Measurements from ENCODE around the gene TTC3.
"Not testable (repeated sequence)": the region's sequence is repeated elsewhere in the genome, so short reads cannot be mapped to it uniquely, and the experiment has no call there.

The TTC3 gene

DNA sequence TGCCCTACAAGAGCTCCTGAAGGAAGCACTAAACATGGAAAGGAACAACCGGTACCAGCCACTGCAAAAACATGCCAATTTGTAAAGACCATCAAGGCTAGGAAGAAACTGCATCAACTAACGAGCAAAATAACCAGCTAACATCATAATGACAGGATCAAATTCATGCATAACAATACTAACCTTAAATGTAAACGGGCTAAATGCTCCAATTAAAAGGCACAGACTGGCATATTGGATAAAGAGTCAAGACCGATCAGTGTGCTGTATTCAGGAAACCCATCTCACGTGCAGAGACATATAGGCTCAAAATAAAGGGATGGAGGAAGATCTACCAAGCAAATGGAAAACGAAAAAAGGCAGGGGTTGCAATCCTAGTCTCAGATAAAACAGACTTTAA, 38.0 kb downstream of the TTC3 start:
- DNase-seq; H3K4me1 ChIP-seq (ENCODE audit: control insufficient read depth in 1 of 2, insufficient read depth in 2 of 2, low read length in 2 of 2); H3K4ac ChIP-seq (ENCODE audit: low read depth, low read length); H3K18ac ChIP-seq (ENCODE audit: low read length); H3K79me2 ChIP-seq (ENCODE audit: control insufficient read depth, insufficient read depth, low read length, poor library complexity); H3K14ac ChIP-seq (ENCODE audit: low read length); H3K23ac ChIP-seq (ENCODE audit: low read length); H2AK5ac ChIP-seq (ENCODE audit: low read length); H4K91ac ChIP-seq (ENCODE audit: low read depth, low read length); H3K27ac ChIP-seq (ENCODE audit: low read depth, low read length); H3K4me3 ChIP-seq (ENCODE audit: low read depth, low read length); H2AFZ ChIP-seq (ENCODE audit: insufficient read depth, low read length, poor library complexity); H2BK120ac ChIP-seq (ENCODE audit: insufficient read depth, low read length, poor library complexity); H4K8ac ChIP-seq (ENCODE audit: low read depth, low read length); H3K9ac ChIP-seq (ENCODE audit: low read length); H4K12ac ChIP-seq (ENCODE audit: low read depth, low read length); H3K79me1 ChIP-seq (ENCODE audit: low read length); H3K4me2 ChIP-seq (ENCODE audit: low read length); H3K27me3 ChIP-seq (ENCODE audit: insufficient read depth, low read length); H2BK12ac ChIP-seq (ENCODE audit: low read length); H3K9me3 ChIP-seq (ENCODE audit: insufficient read depth, low read depth, low read length); H2BK5ac ChIP-seq (ENCODE audit: low read depth, low read length, poor library complexity): not testable (repeated sequence)
- peaks cover 7 to 10% of the 10 kb centered on the region in 2 experiments for H3K36me3 ChIP-seq (ENCODE audit: control insufficient read depth in 1 of 2, insufficient read depth in 2 of 2, low read length in 2 of 2)
- no CpG with 5 or more reads among the region's 6 CpGs for WGBS (ENCODE audit: extremely low coverage, insufficient coverage, insufficient read length)

DNA sequence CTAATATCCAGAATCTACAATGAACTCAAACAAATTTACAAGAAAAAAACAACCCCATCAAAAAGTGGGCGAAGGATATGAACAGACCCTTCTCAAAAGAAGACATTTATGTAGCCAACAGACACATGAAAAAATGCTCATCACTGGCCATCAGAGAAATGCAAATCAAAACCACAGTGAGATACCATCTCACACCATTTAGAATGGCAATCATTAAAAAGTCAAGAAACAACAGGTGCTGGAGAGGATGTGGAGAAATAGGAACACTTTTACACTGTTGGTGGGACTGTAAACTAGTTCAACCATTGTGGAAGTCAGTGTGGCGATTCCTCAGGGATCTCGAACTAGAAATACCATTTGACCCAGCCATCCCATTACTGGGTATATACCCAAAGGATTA, 41.2 kb downstream of the TTC3 start:
- H3K36me3 ChIP-seq (ENCODE audit: control insufficient read depth in 1 of 2, insufficient read depth in 2 of 2, low read length in 2 of 2); H3K79me1 ChIP-seq (ENCODE audit: low read length); H4K12ac ChIP-seq (ENCODE audit: low read depth, low read length); H3K27ac ChIP-seq (ENCODE audit: low read depth, low read length); H2AFZ ChIP-seq (ENCODE audit: insufficient read depth, low read length, poor library complexity); H4K8ac ChIP-seq (ENCODE audit: low read depth, low read length); H2BK5ac ChIP-seq (ENCODE audit: low read depth, low read length, poor library complexity); H3K4me1 ChIP-seq (ENCODE audit: control insufficient read depth in 1 of 2, insufficient read depth in 2 of 2, low read length in 2 of 2); H3K9me3 ChIP-seq (ENCODE audit: insufficient read depth, low read depth, low read length); H2BK120ac ChIP-seq (ENCODE audit: insufficient read depth, low read length, poor library complexity); H3K23ac ChIP-seq (ENCODE audit: low read length); H3K4me2 ChIP-seq (ENCODE audit: low read length); H4K91ac ChIP-seq (ENCODE audit: low read depth, low read length); H3K9ac ChIP-seq (ENCODE audit: low read length); H3K27me3 ChIP-seq (ENCODE audit: insufficient read depth, low read length); H3K79me2 ChIP-seq (ENCODE audit: control insufficient read depth, insufficient read depth, low read length, poor library complexity); H3K4me3 ChIP-seq (ENCODE audit: low read depth, low read length); H2AK5ac ChIP-seq (ENCODE audit: low read length); H3K18ac ChIP-seq (ENCODE audit: low read length); H2BK12ac ChIP-seq (ENCODE audit: low read length); H3K4ac ChIP-seq (ENCODE audit: low read depth, low read length); H3K14ac ChIP-seq (ENCODE audit: low read length); DNase-seq: not testable (repeated sequence)
- no CpG with 5 or more reads among the region's 3 CpGs for WGBS (ENCODE audit: extremely low coverage, insufficient coverage, insufficient read length)

DNA sequence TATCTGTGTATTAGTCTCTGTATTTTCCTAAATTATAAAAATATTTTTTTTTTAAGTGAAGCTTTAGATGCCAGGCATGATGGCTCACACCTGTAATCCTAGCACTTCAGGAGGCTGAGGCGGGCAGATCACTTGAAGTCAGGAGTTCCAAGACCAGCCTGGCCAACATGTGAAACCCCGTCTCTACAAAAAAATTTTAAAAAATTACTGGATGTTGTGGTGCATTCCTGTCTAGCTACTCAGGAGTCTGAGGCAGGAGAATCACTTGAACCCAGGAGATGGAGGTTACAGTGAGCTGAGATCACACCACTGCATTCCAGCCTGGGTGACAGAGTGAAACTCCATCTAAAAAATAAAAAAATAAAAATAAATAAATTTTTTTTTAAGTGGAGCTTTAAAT, 43.4 kb downstream of the TTC3 start:
- H3K4ac ChIP-seq (ENCODE audit: low read depth, low read length); H3K9me3 ChIP-seq (ENCODE audit: insufficient read depth, low read depth, low read length); H4K91ac ChIP-seq (ENCODE audit: low read depth, low read length); H3K79me1 ChIP-seq (ENCODE audit: low read length); H2BK5ac ChIP-seq (ENCODE audit: low read depth, low read length, poor library complexity); H3K9ac ChIP-seq (ENCODE audit: low read length); H2AFZ ChIP-seq (ENCODE audit: insufficient read depth, low read length, poor library complexity); H3K79me2 ChIP-seq (ENCODE audit: control insufficient read depth, insufficient read depth, low read length, poor library complexity); H3K14ac ChIP-seq (ENCODE audit: low read length); H3K23ac ChIP-seq (ENCODE audit: low read length); H2AK5ac ChIP-seq (ENCODE audit: low read length); H2BK12ac ChIP-seq (ENCODE audit: low read length); H3K4me1 ChIP-seq (ENCODE audit: control insufficient read depth in 1 of 2, insufficient read depth in 2 of 2, low read length in 2 of 2); H3K18ac ChIP-seq (ENCODE audit: low read length); H3K27me3 ChIP-seq (ENCODE audit: insufficient read depth, low read length); H3K27ac ChIP-seq (ENCODE audit: low read depth, low read length); H4K12ac ChIP-seq (ENCODE audit: low read depth, low read length); H2BK120ac ChIP-seq (ENCODE audit: insufficient read depth, low read length, poor library complexity); H3K4me2 ChIP-seq (ENCODE audit: low read length); H3K36me3 ChIP-seq (ENCODE audit: control insufficient read depth in 1 of 2, insufficient read depth in 2 of 2, low read length in 2 of 2); H4K8ac ChIP-seq (ENCODE audit: low read depth, low read length); H3K4me3 ChIP-seq (ENCODE audit: low read depth, low read length): not testable (repeated sequence)
- no CpG with 5 or more reads among the region's 2 CpGs for WGBS (ENCODE audit: extremely low coverage, insufficient coverage, insufficient read length)
- peak; percentile 57 to 70 for DNase-seq

DNA sequence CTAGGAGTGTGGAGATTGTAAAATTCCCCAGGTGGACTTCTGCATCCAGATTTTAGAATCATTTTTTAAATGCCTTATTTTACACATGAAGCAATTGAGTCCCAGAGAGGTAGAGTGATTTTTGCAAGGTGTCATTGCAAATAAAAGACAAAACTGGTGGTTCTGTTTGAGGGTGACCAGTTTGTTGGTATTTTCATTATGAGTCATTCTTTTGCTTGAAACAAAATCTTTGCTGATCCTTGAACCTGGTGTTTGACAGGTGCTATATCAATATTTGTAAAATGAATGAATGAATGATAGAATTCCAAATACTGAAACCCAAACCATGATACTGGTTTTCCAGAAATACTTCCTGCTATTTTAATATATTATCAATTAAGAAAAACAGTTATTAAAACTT, 44.1 kb downstream of the TTC3 start:
- no peak overlapping the region for H3K4ac ChIP-seq (ENCODE audit: low read depth, low read length)
- H4K8ac ChIP-seq (ENCODE audit: low read depth, low read length): no peak overlapping the region
- H3K14ac ChIP-seq (ENCODE audit: low read length): no peak overlapping the region
- no peak overlapping the region for H2BK120ac ChIP-seq (ENCODE audit: insufficient read depth, low read length, poor library complexity)
- H3K27me3 ChIP-seq (ENCODE audit: insufficient read depth, low read length): no peaks in the 10 kb centered on the region
- H3K4me3 ChIP-seq (ENCODE audit: low read depth, low read length): no peak overlapping the region
- no peak overlapping the region for H3K18ac ChIP-seq (ENCODE audit: low read length)
- H4K91ac ChIP-seq (ENCODE audit: low read depth, low read length): no peak overlapping the region
- H2AK5ac ChIP-seq (ENCODE audit: low read length): no peak overlapping the region
- H3K4me1 ChIP-seq (ENCODE audit: control insufficient read depth in 1 of 2, insufficient read depth in 2 of 2, low read length in 2 of 2): no peaks in the 10 kb centered on the region
- H4K12ac ChIP-seq (ENCODE audit: low read depth, low read length): no peak overlapping the region
- no peak for DNase-seq
- no peak overlapping the region for H3K23ac ChIP-seq (ENCODE audit: low read length)
- H2BK12ac ChIP-seq (ENCODE audit: low read length): no peak overlapping the region
- H3K9ac ChIP-seq (ENCODE audit: low read length): no peak overlapping the region
- H3K36me3 ChIP-seq (ENCODE audit: control insufficient read depth in 1 of 2, insufficient read depth in 2 of 2, low read length in 2 of 2): peaks cover 2% of the 10 kb centered on the region in 2 experiments
- no peak overlapping the region for H2AFZ ChIP-seq (ENCODE audit: insufficient read depth, low read length, poor library complexity)
- H2BK5ac ChIP-seq (ENCODE audit: low read depth, low read length, poor library complexity): no peak overlapping the region
- H3K27ac ChIP-seq (ENCODE audit: low read depth, low read length): no peak overlapping the region
- no peaks in the 10 kb centered on the region for H3K79me2 ChIP-seq (ENCODE audit: control insufficient read depth, insufficient read depth, low read length, poor library complexity)
- no peaks in the 10 kb centered on the region for H3K9me3 ChIP-seq (ENCODE audit: insufficient read depth, low read depth, low read length)
- no peaks in the 10 kb centered on the region for H3K79me1 ChIP-seq (ENCODE audit: low read length)
- H3K4me2 ChIP-seq (ENCODE audit: low read length): no peak overlapping the region

Measured in trophoblast cell (in vitro differentiated cells and primary cell).